ENCODE results near the gene KRT23. TPM values are rescaled to one million over a fixed set of nuclear protein-coding genes. Genes with fewer than 3 reads are reported as not detected.

KRT23 gene
- total and polyA plus RNA-seq, 10 of the 15 experiments (the other 5 are each of a cell fraction or from before 2014, with no cell fraction given): not detected

DNA sequence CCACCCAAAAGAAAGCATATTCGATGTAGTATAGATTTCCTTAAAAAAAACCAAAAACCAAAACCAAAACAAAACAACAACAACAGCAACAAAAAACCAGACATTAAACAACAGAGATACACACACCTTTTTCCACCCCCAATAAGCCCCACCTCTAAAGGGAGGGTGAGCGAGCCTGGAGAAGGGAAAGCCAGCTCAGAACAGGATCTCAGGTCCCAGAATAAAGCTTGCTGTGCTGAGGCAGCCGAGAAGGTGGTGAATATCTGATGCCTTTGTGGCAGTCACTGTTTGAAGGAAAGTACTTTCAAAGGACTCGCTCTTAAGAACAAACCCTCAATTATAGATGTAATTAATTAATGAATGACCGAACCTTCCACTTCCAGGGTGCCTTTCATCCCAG lies 470 bp downstream of the KRT23 start:
- Histone ChIP-seq H3K4me1 (ENCODE audit: control insufficient read depth, insufficient read depth, low read length) (no peaks in the 10 kb centered on the region), H3K4me3 (no peak overlapping the region), H3K9me3 (replicated peaks; ENCODE audit: control insufficient read depth, insufficient read depth, low read length) (no peaks in the 10 kb centered on the region), H2AFZ (ENCODE audit: control insufficient read depth, low read depth, low read length) (no peak overlapping the region), H3K9ac (ENCODE audit: control insufficient read depth, insufficient read depth, low read length) (no peak overlapping the region), H4K20me1 (ENCODE audit: control insufficient read depth, insufficient read depth) (no peaks in the 10 kb centered on the region), H3K27me3 (replicated peaks in 1 of 2; ENCODE audit: control insufficient read depth in 2 of 2, insufficient read depth in 2 of 2, low read length in 1 of 2) (no peaks in the 10 kb centered on the region; a peak in 1 of 4 replicates), H3K27ac (ENCODE audit: control insufficient read depth, insufficient read depth) (no peak overlapping the region), H3K79me2 (ENCODE audit: control insufficient read depth, insufficient read depth, low read length) (no peaks in the 10 kb centered on the region), H3K4me2 (ENCODE audit: control insufficient read depth, insufficient read depth) (no peak overlapping the region), H3K36me3 (ENCODE audit: control insufficient read depth in 2 of 2, insufficient read depth in 2 of 2, low read length in 1 of 2) (no peaks in the 10 kb centered on the region)
- ChIA-PET CTCF (no interaction called here), POLR2A (no interaction called here), SMC1A (ENCODE audit: uncharacterized antibody, unreplicated experiment) (no interaction called here), RAD21 (ENCODE audit: unreplicated experiment) (no interaction called here)
- no TSS peak for BruUV-seq (replicated peaks)
- ATAC-seq (no peak), FAIRE-seq (no peak), DNase-seq (ENCODE audit: low read depth, low spot score) (no peak)
- TF ChIP-seq NFYA (IDR thresholded peaks at IDR 0.05; ENCODE audit: borderline replicate concordance, low read depth, low read length): no peak
- no peak for TF ChIP-seq LARP7 (IDR thresholded peaks at IDR 0.05)
- TF ChIP-seq, protein P1, sequence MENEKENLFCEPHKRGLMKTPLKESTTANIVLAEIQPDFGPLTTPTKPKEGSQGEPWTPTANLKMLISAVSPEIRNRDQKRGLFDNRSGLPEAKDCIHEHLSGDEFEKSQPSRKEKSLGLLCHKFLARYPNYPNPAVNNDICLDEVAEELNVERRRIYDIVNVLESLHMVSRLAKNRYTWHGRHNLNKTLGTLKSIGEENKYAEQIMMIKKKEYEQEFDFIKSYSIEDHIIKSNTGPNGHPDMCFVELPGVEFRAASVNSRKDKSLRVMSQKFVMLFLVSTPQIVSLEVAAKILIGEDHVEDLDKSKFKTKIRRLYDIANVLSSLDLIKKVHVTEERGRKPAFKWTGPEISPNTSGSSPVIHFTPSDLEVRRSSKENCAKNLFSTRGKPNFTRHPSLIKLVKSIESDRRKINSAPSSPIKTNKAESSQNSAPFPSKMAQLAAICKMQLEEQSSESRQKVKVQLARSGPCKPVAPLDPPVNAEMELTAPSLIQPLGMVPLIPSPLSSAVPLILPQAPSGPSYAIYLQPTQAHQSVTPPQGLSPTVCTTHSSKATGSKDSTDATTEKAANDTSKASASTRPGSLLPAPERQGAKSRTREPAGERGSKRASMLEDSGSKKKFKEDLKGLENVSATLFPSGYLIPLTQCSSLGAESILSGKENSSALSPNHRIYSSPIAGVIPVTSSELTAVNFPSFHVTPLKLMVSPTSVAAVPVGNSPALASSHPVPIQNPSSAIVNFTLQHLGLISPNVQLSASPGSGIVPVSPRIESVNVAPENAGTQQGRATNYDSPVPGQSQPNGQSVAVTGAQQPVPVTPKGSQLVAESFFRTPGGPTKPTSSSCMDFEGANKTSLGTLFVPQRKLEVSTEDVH (IDR thresholded peaks at IDR 0.05; ENCODE audit: low read depth, partially characterized antibody): no peak
- no peak for TF ChIP-seq JUND (IDR thresholded peaks at IDR 0.05; ENCODE audit: low read depth, low read length)
- in situ Hi-C loops (cut with MboI): no loop called here
- WGBS (ENCODE audit: insufficient coverage, insufficient replicate concordance, low lambda C conversion rate, missing lambda C conversion rate): 19% methylated on average over 5 of the region's 5 CpGs
- intact Hi-C loops (cut with micrococcal nuclease; ENCODE audit: unreplicated experiment): no loop called here

DNA sequence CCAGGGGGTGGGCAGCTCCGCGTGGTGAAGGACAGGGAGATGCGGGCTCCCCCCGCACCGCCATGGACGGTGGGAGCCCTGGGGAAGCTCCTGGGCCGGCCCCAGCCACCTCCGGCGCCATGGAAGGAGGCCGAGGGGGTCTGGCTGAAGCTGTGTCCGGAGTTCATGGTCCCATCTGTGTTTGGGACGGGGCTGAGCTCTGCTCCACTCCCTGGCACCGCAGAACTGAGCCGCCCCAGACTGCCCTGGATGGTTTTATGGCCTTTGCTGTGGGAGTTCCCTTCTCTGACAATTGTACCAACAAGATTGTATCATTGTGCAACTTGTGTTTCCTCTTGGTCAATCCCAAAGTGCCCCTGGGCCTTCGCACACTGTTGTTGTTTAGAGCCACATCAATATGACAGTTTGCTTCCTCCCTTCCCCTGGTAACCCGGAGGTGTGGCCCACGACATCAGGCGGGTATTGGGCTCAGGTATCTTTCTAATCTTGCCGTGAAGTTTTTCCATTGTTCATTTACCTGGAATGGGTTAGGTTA lies 942 bp downstream of the KRT23 start:
- no peak overlapping the region for H3K9ac ChIP-seq (ENCODE audit: control insufficient read depth, insufficient read depth, low read length)
- H3K36me3 ChIP-seq (ENCODE audit: control insufficient read depth in 2 of 2, insufficient read depth in 2 of 2, low read length in 1 of 2): no peaks in the 10 kb centered on the region
- ChIA-PET POLR2A (no interaction called here), RAD21 (ENCODE audit: unreplicated experiment) (no interaction called here), CTCF (no interaction called here), SMC1A (ENCODE audit: uncharacterized antibody, unreplicated experiment) (no interaction called here)
- H3K79me2 ChIP-seq (ENCODE audit: control insufficient read depth, insufficient read depth, low read length): no peaks in the 10 kb centered on the region
- intact Hi-C loops (cut with micrococcal nuclease; ENCODE audit: unreplicated experiment) (no loop called here), in situ Hi-C loops (cut with MboI) (no loop called here)
- H3K27me3 ChIP-seq (replicated peaks in 1 of 2; ENCODE audit: control insufficient read depth in 2 of 2, insufficient read depth in 2 of 2, low read length in 1 of 2): no peaks in the 10 kb centered on the region; a peak in 1 of 4 replicates
- no peaks in the 10 kb centered on the region for H4K20me1 ChIP-seq (ENCODE audit: control insufficient read depth, insufficient read depth)
- 38% methylated on average over 19 of the region's 19 CpGs for WGBS (ENCODE audit: insufficient coverage, insufficient replicate concordance, low lambda C conversion rate, missing lambda C conversion rate)
- H3K4me1 ChIP-seq (ENCODE audit: control insufficient read depth, insufficient read depth, low read length): no peaks in the 10 kb centered on the region
- no peak overlapping the region for H2AFZ ChIP-seq (ENCODE audit: control insufficient read depth, low read depth, low read length)
- FAIRE-seq (no peak), ATAC-seq (no peak), DNase-seq (ENCODE audit: low read depth, low spot score) (no peak)
- no TSS peak for BruUV-seq (replicated peaks)
- no peak overlapping the region for H3K4me2 ChIP-seq (ENCODE audit: control insufficient read depth, insufficient read depth)
- H3K4me3 ChIP-seq: no peak overlapping the region
- no peaks in the 10 kb centered on the region for H3K9me3 ChIP-seq (replicated peaks; ENCODE audit: control insufficient read depth, insufficient read depth, low read length)
- no peak overlapping the region for H3K27ac ChIP-seq (ENCODE audit: control insufficient read depth, insufficient read depth)
- no peak for TF ChIP-seq POLR2A (IDR thresholded peaks at IDR 0.05; ENCODE audit: low read depth, low read length)
- TF ChIP-seq, protein P2, sequence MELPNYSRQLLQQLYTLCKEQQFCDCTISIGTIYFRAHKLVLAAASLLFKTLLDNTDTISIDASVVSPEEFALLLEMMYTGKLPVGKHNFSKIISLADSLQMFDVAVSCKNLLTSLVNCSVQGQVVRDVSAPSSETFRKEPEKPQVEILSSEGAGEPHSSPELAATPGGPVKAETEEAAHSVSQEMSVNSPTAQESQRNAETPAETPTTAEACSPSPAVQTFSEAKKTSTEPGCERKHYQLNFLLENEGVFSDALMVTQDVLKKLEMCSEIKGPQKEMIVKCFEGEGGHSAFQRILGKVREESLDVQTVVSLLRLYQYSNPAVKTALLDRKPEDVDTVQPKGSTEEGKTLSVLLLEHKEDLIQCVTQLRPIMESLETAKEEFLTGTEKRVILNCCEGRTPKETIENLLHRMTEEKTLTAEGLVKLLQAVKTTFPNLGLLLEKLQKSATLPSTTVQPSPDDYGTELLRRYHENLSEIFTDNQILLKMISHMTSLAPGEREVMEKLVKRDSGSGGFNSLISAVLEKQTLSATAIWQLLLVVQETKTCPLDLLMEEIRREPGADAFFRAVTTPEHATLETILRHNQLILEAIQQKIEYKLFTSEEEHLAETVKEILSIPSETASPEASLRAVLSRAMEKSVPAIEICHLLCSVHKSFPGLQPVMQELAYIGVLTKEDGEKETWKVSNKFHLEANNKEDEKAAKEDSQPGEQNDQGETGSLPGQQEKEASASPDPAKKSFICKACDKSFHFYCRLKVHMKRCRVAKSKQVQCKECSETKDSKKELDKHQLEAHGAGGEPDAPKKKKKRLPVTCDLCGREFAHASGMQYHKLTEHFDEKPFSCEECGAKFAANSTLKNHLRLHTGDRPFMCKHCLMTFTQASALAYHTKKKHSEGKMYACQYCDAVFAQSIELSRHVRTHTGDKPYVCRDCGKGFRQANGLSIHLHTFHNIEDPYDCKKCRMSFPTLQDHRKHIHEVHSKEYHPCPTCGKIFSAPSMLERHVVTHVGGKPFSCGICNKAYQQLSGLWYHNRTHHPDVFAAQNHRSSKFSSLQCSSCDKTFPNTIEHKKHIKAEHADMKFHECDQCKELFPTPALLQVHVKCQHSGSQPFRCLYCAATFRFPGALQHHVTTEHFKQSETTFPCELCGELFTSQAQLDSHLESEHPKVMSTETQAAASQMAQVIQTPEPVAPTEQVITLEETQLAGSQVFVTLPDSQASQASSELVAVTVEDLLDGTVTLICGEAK (IDR thresholded peaks at IDR 0.05; ENCODE audit: borderline replicate concordance): no peak
- no peak for TF ChIP-seq POLR2AphosphoS5 (IDR thresholded peaks at IDR 0.05; ENCODE audit: low read length)
- TF ChIP-seq CBX3 (IDR thresholded peaks at IDR 0.05; ENCODE audit: borderline replicate concordance, low read depth): no peak
- TF ChIP-seq MEF2A (IDR thresholded peaks at IDR 0.05; ENCODE audit: insufficient read depth, low read depth, low read length): no peak
- TF ChIP-seq HDAC6 (IDR thresholded peaks at IDR 0.05; ENCODE audit: unreplicated experiment): no peak
- TF ChIP-seq RAD21 (IDR thresholded peaks at IDR 0.05; ENCODE audit: insufficient read depth, low read depth, low read length): no peak
- TF ChIP-seq, protein P3, sequence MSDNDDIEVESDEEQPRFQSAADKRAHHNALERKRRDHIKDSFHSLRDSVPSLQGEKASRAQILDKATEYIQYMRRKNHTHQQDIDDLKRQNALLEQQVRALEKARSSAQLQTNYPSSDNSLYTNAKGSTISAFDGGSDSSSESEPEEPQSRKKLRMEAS (IDR thresholded peaks at IDR 0.05; ENCODE audit: low read depth, low read length): no peak

Measured in GM12878 (cell line).